OCI-LY3 (cell line): ENCODE measurements around the gene TUBB.

Experiments
- H2AFZ ChIP-seq: fragments of 200-600, 300-600 bp; shearing (Covaris generic); 2 replicates; pipeline ENCODE4 v1.6.0; 2014; ENCODE audit warnings: antibody characterized with exemption, low read depth, low read length
- H3K27ac ChIP-seq: fragments of 200-600, 300-600 bp; sonication (generic); 2 replicates; pipeline ENCODE4 v1.5.1; 2014; ENCODE audit warnings: mild to moderate bottlenecking, low read length, moderate library complexity, mixed read lengths
- H3K27me3 ChIP-seq: fragments of 200-600, 300-600 bp; sonication (generic); 2 replicates; pipeline ENCODE4 v1.6.1; 2014; ENCODE audit warnings: low read depth, low read length, mixed read lengths
- H3K36me3 ChIP-seq: fragments of 200-600, 300-600 bp; sonication (generic); replicated peaks from 2 replicates; pipeline ENCODE3; 2014; ENCODE audit warnings: low read depth, low read length, mixed read lengths
- H3K4me1 ChIP-seq: fragments of 300-600, 200-600 bp; sonication (generic); 2 replicates; pipeline ENCODE4 v1.6.1; 2014; ENCODE audit warnings: low read length, mixed read lengths
- H3K4me2 ChIP-seq: fragments of 200-600, 300-600 bp; sonication (generic); 2 replicates; pipeline ENCODE4 v1.6.1; 2014; ENCODE audit warnings: low read length, mixed read lengths
- H3K4me3 ChIP-seq: fragments of 300-600, 200-600 bp; sonication (generic); 2 replicates; pipeline ENCODE4 v1.5.1; 2014; ENCODE audit warnings: antibody characterized with exemption, mild to moderate bottlenecking, low read length, moderate library complexity
- H3K79me2 ChIP-seq: fragments of 300-600, 200-600 bp; shearing (Covaris generic); 2 replicates; pipeline ENCODE4 v1.6.1; 2014; ENCODE audit warnings: mild to moderate bottlenecking, low read length, mixed read lengths
- H3K9ac ChIP-seq: fragments of 300-600, 200-600 bp; shearing (Covaris generic); 2 replicates; pipeline ENCODE4 v1.6.0; 2014; ENCODE audit warnings: mild to moderate bottlenecking, low read length, moderate library complexity
- H3K9me3 ChIP-seq: fragments of 200-600, 300-600 bp; shearing (Covaris generic); 2 replicates; pipeline ENCODE4 v1.6.1; 2014; ENCODE audit warnings: low read length, mixed read lengths; ENCODE audit not compliant: insufficient read depth
- H4K20me1 ChIP-seq: fragments of 200-600, 300-600 bp; sonication (generic); 2 replicates; pipeline ENCODE4 v1.6.1; 2016; ENCODE audit warnings: low read length, mixed read lengths; ENCODE audit not compliant: insufficient read depth
- EZH2phosphoT487 ChIP-seq: fragments of 200-600 bp; shearing (Covaris generic); IDR thresholded peaks from 2 replicates; pipeline ENCODE4 v1.6.1; 2018; ENCODE audit warnings: antibody characterized with exemption, mixed run types, low read depth
- TF ChIP-seq, protein P1 (sequence below): fragments of 200-600, 300-600 bp; sonication (generic); IDR thresholded peaks from 2 replicates; pipeline ENCODE4 v1.5.1; 2014; ENCODE audit warnings: antibody characterized with exemption, low read length, low read depth

TUBB gene

GRCh38 chr6:30727920-30728553, 7.9 kb downstream of the TUBB start:
- Histone ChIP-seq H3K36me3 (peaks cover 25% of the 10 kb centered on the region), H3K27me3 (no peaks in the 10 kb centered on the region), H3K9me3 (no peaks in the 10 kb centered on the region), H3K79me2 (peaks cover 25% of the 10 kb centered on the region), H3K4me3 (no peak overlapping the region), H4K20me1 (peaks cover 31% of the 10 kb centered on the region), H3K27ac (no peak overlapping the region), H3K9ac (no peak overlapping the region), H2AFZ (no peak overlapping the region), H3K4me2 (no peak overlapping the region), H3K4me1 (peaks cover 4% of the 10 kb centered on the region)
- TF ChIP-seq, protein P1, sequence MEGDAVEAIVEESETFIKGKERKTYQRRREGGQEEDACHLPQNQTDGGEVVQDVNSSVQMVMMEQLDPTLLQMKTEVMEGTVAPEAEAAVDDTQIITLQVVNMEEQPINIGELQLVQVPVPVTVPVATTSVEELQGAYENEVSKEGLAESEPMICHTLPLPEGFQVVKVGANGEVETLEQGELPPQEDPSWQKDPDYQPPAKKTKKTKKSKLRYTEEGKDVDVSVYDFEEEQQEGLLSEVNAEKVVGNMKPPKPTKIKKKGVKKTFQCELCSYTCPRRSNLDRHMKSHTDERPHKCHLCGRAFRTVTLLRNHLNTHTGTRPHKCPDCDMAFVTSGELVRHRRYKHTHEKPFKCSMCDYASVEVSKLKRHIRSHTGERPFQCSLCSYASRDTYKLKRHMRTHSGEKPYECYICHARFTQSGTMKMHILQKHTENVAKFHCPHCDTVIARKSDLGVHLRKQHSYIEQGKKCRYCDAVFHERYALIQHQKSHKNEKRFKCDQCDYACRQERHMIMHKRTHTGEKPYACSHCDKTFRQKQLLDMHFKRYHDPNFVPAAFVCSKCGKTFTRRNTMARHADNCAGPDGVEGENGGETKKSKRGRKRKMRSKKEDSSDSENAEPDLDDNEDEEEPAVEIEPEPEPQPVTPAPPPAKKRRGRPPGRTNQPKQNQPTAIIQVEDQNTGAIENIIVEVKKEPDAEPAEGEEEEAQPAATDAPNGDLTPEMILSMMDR, result no peak
- TF ChIP-seq EZH2phosphoT487, result no peak

- Histone ChIP-seq H3K27ac (no peak overlapping the region), H3K9me3 (no peaks in the 10 kb centered on the region), H2AFZ (no peak overlapping the region), H3K4me2 (peak overlapping the region; percentile 23), H3K79me2 (peaks cover 2% of the 10 kb centered on the region; the same call in 1 of the 2 replicates), H4K20me1 (peaks cover 3% of the 10 kb centered on the region), H3K4me1 (peaks cover 18% of the 10 kb centered on the region), H3K4me3 (no peak overlapping the region), H3K9ac (no peak overlapping the region), H3K27me3 (no peaks in the 10 kb centered on the region), H3K36me3 (peaks cover 15% of the 10 kb centered on the region)
- no peak for TF ChIP-seq EZH2phosphoT487
- TF ChIP-seq, protein P1, result peak; percentile 64
Measured at GRCh38 chr6:30730601-30731435, 10.7 kb downstream of the TUBB start.

DNA sequence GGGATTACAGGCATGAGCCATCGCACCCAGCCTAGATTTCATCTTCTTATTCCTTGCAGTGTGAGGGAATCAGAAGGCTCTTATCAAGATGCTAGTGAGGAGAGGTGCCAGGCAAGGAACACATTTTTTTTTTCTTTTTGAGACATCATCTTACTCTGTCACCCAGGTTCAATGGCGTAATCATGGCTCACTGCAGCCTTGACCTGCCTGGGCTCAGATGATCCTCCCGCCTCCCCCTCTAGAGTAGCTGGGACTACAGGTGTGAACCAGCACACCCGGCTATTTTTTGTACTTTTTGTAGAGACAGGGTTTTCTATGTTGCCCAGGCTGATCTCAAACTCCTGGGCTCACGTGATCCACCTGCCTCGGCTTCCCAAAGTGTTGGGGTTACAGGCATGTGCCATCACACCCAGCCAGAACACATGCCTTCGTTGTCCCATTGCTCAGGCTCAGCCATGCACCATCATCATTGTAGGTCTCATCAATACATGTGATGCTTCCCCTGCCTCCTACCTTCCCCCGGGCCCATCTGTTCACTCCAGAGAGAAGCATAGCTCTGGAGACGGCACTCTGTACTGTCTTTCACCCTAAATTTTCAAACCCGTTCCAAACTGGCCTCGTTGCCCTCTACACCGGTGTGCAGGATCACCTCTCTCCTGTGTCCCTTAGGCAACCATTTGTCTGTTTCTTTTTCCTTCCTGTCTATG, 12.2 kb downstream of the TUBB start:
- H3K4me3 ChIP-seq, result no peak overlapping the region
- H2AFZ ChIP-seq, result no peak overlapping the region
- no peaks in the 10 kb centered on the region for H3K79me2 ChIP-seq
- no peak for TF ChIP-seq EZH2phosphoT487
- TF ChIP-seq, protein P1, result no peak
- H3K27ac ChIP-seq, result no peak overlapping the region
- H3K36me3 ChIP-seq, result peaks cover 20% of the 10 kb centered on the region
- no peaks in the 10 kb centered on the region for H3K9me3 ChIP-seq
- H4K20me1 ChIP-seq, result no peaks in the 10 kb centered on the region
- H3K9ac ChIP-seq, result no peak overlapping the region
- H3K4me2 ChIP-seq, result no peak overlapping the region
- H3K27me3 ChIP-seq, result no peaks in the 10 kb centered on the region
- H3K4me1 ChIP-seq, result peaks cover 31% of the 10 kb centered on the region
